ENCODE results near the gene CDH4. TPM values are rescaled to one million over a fixed set of nuclear protein-coding genes. Genes with fewer than 3 reads are reported as not detected.

Gene CDH4
- total and polyA plus RNA-seq, 2 of the 8 experiments (the other 6 are each of a cell fraction or from before 2014, with no cell fraction given): 4.3 to 7.9 TPM

GRCh38 chr20:61847420-61847748, 595.3 kb downstream of the CDH4 start (continued):
- TF ChIP-seq CHD7 (IDR thresholded peaks at IDR 0.05; ENCODE audit: insufficient replicate concordance, low read length) (no peak), CREB1 (IDR thresholded peaks at IDR 0.05) (no peak), YY1 (IDR thresholded peaks at IDR 0.05; ENCODE audit: low read depth, low read length) (no peak), SRF (IDR thresholded peaks at IDR 0.05; ENCODE audit: low read depth, low read length) (no peak), E2F6 (IDR thresholded peaks at IDR 0.05) (no peak), FOSL1 (IDR thresholded peaks at IDR 0.05; ENCODE audit: insufficient read depth, low read depth, low read length) (no peak), EP300 (IDR thresholded peaks at IDR 0.05; ENCODE audit: borderline replicate concordance in 1 of 2, low read depth in 2 of 2, low read length in 2 of 2) (no peak)

Data from H1 (cell line).